GM23338 (cell line): ENCODE data around the gene SLCO3A1. TPM values are rescaled to one million over a fixed set of nuclear protein-coding genes. Genes with fewer than 3 reads are reported as not detected.
A peak's percentile ranks its signal among the peaks of the same experiment; 100 is the strongest.

Experiments used
- ATAC-seq: fragments of 200-7000 bp; cut with Tn5 transposase; 3 replicates; pipeline ENCODE4 v1.9.1; 2020
- DNase-seq: peaks from one replicate; pipeline ENCODE4 v3.0.0-alpha.2; 2015; ENCODE audit warnings: low spot score
- H2AFZ ChIP-seq: fragments of 200-600 bp; sonication (generic); 2 replicates; pipeline ENCODE4 v1.8.0; 2016; ENCODE audit warnings: antibody characterized with exemption, mild to moderate bottlenecking, moderate library complexity
- H3F3A ChIP-seq: fragments of 200-600 bp; sonication (generic); replicated peaks from 2 replicates; pipeline ENCODE4 v1.8.0; 2017; ENCODE audit warnings: antibody characterized with exemption, mixed run types, low read depth
- H3K27ac ChIP-seq: fragments of 200-600 bp; sonication (generic); 2 replicates; pipeline ENCODE4 v1.6.1; 2016; ENCODE audit warnings: low read depth
- H3K27me3 ChIP-seq: fragments of 200-600 bp; sonication (generic); 2 replicates; pipeline ENCODE4 v1.8.0; 2016; ENCODE audit warnings: mild to moderate bottlenecking, mixed run types, moderate library complexity; ENCODE audit not compliant: insufficient read depth
- H3K36me3 ChIP-seq: fragments of 200-600 bp; sonication (generic); 2 replicates; pipeline ENCODE4 v1.8.0; 2016; ENCODE audit warnings: mild to moderate bottlenecking; ENCODE audit not compliant: insufficient read depth
- H3K4me1 ChIP-seq: fragments of 200-600 bp; sonication (generic); 2 replicates; pipeline ENCODE4 v1.8.0; 2016; ENCODE audit warnings: mild to moderate bottlenecking, moderate library complexity; ENCODE audit not compliant: insufficient read depth
- H3K4me2 ChIP-seq: fragments of 200-600 bp; sonication (generic); 2 replicates; pipeline ENCODE4 v1.7.1; 2017; ENCODE audit warnings: mixed run types
- H3K4me3 ChIP-seq: fragments of 200-600 bp; sonication (generic); 2 replicates; pipeline ENCODE4 v1.6.1; 2016; ENCODE audit warnings: mixed run types
- H3K79me2 ChIP-seq: fragments of 200-600 bp; sonication (generic); replicated peaks from 2 replicates; pipeline ENCODE4 v1.8.0; 2017; ENCODE audit warnings: mild to moderate bottlenecking; ENCODE audit not compliant: insufficient read depth
- H3K9me2 ChIP-seq: fragments of 200-600 bp; sonication (generic); 2 replicates; pipeline ENCODE4 v1.8.0; 2017; ENCODE audit not compliant: insufficient read depth
- H4K20me1 ChIP-seq: fragments of 200-600 bp; sonication (generic); replicated peaks from 2 replicates; pipeline ENCODE4 v1.8.0; 2017; ENCODE audit warnings: mild to moderate bottlenecking; ENCODE audit not compliant: insufficient read depth
- H3K27ac Mint-ChIP-seq: 2 replicates; pipeline ENCODE4 v1.8.0; 2020; ENCODE audit warnings: inconsistent platforms, mild to moderate bottlenecking, moderate library complexity, mixed read lengths
- H3K27me3 Mint-ChIP-seq: 3 replicates; pipeline ENCODE4 v1.8.0; 2022; ENCODE audit warnings: low read depth, mild to moderate bottlenecking, moderate library complexity, mixed read lengths, inconsistent platforms; ENCODE audit not compliant: insufficient read depth, poor library complexity
- H3K36me3 Mint-ChIP-seq: 3 replicates; pipeline ENCODE4 v1.8.0; 2021; ENCODE audit warnings: low read depth, mild to moderate bottlenecking, inconsistent platforms, moderate library complexity, mixed read lengths
- H3K4me1 Mint-ChIP-seq: 3 replicates; pipeline ENCODE4 v1.8.0; 2020; ENCODE audit warnings: mild to moderate bottlenecking, inconsistent platforms, mixed read lengths
- H3K4me3 Mint-ChIP-seq: 3 replicates; pipeline ENCODE4 v1.8.0; 2021; ENCODE audit warnings: moderate library complexity, mild to moderate bottlenecking, inconsistent platforms, mixed read lengths
- H3K9me3 Mint-ChIP-seq: 3 replicates; pipeline ENCODE4 v1.8.0; 2020; ENCODE audit warnings: moderate library complexity, mild to moderate bottlenecking, inconsistent platforms, mixed read lengths
- CREB1 ChIP-seq: fragments of 250-450 bp; sonication (Bioruptor Pico); IDR thresholded peaks from 2 replicates; pipeline ENCODE4 v1.5.0; 2020; ENCODE audit warnings: low read depth, mild to moderate bottlenecking, moderate library complexity
- CTCF ChIP-seq, 2 experiments: fragments of 200-600 bp in 1 of 2; sonication (generic) in 1 of 2; conservative IDR thresholded peaks; 2 replicates each; pipeline versions ENCODE4 v1.5.1 to v1.6.1; 2016 to 2017; ENCODE audit warnings: antibody characterized with exemption in 2 of 2, low read depth in 2 of 2, mild to moderate bottlenecking in 2 of 2, moderate library complexity in 1 of 2
- EZH2phosphoT487 ChIP-seq: fragments of 200-600 bp; sonication (generic); IDR thresholded peaks from one replicate; pipeline ENCODE4 v1.8.1; 2018; ENCODE audit warnings: antibody characterized with exemption; ENCODE audit not compliant: unreplicated experiment
- polyA plus RNA-seq: library from polyadenylated mRNA; unstranded; fragments of >200 nt; fragmentation: Nextera tagmentation; extraction: Ambion mirVana; gene quantifications from 2 replicates; pipeline ENCODE4 v1.2.1, GENCODE V29; 2016
- total RNA-seq: library from RNA; depleted of rRNA; stranded (reverse); fragments of >200 nt; shearing (Covaris generic); gene quantifications from 2 replicates; pipeline ENCODE4 v1.2.3, GENCODE V29; 2014
- TF ChIP-seq, protein P1 (sequence below): fragments of 250-450 bp; sonication (Bioruptor Pico); IDR thresholded peaks from 2 replicates; pipeline ENCODE4 v1.5.0; 2020; ENCODE audit warnings: mild to moderate bottlenecking, moderate library complexity

SLCO3A1 gene
- total and polyA plus RNA-seq, 2 experiments from 2014 or later, result 7.3 to 9.4 TPM

- peaks cover 15% of the 10 kb centered on the region; the same call in 2 of the 3 replicates for H3K4me1 Mint-ChIP-seq
- H2AFZ ChIP-seq, result no peak overlapping the region
- peaks cover 6% of the 10 kb centered on the region for H3K27me3 Mint-ChIP-seq
- H3K4me1 ChIP-seq, result peaks cover 9% of the 10 kb centered on the region; the same call in 1 of the 2 replicates
- H3K9me3 Mint-ChIP-seq, result no peaks in the 10 kb centered on the region
- no peaks in the 10 kb centered on the region for H4K20me1 ChIP-seq
- H3K4me3 ChIP-seq, result no peak overlapping the region
- H3K27me3 ChIP-seq, result no peaks in the 10 kb centered on the region
- no peak overlapping the region for H3K4me2 ChIP-seq
- H3K27ac ChIP-seq, result no peak overlapping the region
- no peaks in the 10 kb centered on the region for H3K79me2 ChIP-seq
- ATAC-seq (peak; percentile 40; the same call in 1 of the 3 replicates), DNase-seq (no peak)
- H3K9me2 ChIP-seq, result no peaks in the 10 kb centered on the region; the same call in 1 of the 2 replicates
- TF ChIP-seq EZH2phosphoT487 (no peak), CTCF (conservative IDR thresholded peaks at IDR 0.05; ENCODE audit: low read depth in 2 of 2) (peak in 1 of 2 experiments; percentile 35; a peak in 1 of 4 replicates), CREB1 (CRISPR knock-in tag) (no peak)
- TF ChIP-seq, protein P1, sequence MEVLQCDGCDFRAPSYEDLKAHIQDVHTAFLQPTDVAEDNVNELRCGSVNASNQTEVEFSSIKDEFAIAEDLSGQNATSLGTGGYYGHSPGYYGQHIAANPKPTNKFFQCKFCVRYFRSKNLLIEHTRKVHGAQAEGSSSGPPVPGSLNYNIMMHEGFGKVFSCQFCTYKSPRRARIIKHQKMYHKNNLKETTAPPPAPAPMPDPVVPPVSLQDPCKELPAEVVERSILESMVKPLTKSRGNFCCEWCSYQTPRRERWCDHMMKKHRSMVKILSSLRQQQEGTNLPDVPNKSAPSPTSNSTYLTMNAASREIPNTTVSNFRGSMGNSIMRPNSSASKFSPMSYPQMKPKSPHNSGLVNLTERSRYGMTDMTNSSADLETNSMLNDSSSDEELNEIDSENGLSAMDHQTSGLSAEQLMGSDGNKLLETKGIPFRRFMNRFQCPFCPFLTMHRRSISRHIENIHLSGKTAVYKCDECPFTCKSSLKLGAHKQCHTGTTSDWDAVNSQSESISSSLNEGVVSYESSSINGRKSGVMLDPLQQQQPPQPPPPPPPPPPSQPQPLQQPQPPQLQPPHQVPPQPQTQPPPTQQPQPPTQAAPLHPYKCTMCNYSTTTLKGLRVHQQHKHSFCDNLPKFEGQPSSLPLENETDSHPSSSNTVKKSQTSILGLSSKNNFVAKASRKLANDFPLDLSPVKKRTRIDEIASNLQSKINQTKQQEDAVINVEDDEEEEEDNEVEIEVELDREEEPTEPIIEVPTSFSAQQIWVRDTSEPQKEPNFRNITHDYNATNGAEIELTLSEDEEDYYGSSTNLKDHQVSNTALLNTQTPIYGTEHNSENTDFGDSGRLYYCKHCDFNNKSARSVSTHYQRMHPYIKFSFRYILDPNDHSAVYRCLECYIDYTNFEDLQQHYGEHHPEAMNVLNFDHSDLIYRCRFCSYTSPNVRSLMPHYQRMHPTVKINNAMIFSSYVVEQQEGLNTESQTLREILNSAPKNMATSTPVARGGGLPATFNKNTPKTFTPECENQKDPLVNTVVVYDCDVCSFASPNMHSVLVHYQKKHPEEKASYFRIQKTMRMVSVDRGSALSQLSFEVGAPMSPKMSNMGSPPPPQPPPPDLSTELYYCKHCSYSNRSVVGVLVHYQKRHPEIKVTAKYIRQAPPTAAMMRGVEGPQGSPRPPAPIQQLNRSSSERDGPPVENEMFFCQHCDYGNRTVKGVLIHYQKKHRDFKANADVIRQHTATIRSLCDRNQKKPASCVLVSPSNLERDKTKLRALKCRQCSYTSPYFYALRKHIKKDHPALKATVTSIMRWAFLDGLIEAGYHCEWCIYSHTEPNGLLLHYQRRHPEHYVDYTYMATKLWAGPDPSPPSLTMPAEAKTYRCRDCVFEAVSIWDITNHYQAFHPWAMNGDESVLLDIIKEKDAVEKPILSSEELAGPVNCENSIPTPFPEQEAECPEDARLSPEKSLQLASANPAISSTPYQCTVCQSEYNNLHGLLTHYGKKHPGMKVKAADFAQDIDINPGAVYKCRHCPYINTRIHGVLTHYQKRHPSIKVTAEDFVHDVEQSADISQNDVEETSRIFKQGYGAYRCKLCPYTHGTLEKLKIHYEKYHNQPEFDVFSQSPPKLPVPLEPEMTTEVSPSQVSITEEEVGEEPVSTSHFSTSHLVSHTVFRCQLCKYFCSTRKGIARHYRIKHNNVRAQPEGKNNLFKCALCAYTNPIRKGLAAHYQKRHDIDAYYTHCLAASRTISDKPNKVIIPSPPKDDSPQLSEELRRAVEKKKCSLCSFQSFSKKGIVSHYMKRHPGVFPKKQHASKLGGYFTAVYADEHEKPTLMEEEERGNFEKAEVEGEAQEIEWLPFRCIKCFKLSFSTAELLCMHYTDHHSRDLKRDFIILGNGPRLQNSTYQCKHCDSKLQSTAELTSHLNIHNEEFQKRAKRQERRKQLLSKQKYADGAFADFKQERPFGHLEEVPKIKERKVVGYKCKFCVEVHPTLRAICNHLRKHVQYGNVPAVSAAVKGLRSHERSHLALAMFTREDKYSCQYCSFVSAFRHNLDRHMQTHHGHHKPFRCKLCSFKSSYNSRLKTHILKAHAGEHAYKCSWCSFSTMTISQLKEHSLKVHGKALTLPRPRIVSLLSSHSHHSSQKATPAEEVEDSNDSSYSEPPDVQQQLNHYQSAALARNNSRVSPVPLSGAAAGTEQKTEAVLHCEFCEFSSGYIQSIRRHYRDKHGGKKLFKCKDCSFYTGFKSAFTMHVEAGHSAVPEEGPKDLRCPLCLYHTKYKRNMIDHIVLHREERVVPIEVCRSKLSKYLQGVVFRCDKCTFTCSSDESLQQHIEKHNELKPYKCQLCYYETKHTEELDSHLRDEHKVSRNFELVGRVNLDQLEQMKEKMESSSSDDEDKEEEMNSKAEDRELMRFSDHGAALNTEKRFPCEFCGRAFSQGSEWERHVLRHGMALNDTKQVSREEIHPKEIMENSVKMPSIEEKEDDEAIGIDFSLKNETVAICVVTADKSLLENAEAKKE (CRISPR knock-in tag), result no peak
- 0 out of 3 replicates have a peak, but pooled peaks cover 4% of the 10 kb centered on the region for H3K36me3 Mint-ChIP-seq
- no peaks in the 10 kb centered on the region for H3F3A ChIP-seq
- H3K27ac Mint-ChIP-seq, result no peak overlapping the region
- no peak overlapping the region for H3K4me3 Mint-ChIP-seq
- H3K36me3 ChIP-seq, result no peaks in the 10 kb centered on the region
Observed at GRCh38 chr15:92143765-92144164, 290.3 kb downstream of the SLCO3A1 start.
